ENCODE measurements around the gene FCRL1. TPM values are rescaled to one million over a fixed set of nuclear protein-coding genes. Genes with fewer than 3 reads are reported as not detected.

Gene FCRL1, protein sequence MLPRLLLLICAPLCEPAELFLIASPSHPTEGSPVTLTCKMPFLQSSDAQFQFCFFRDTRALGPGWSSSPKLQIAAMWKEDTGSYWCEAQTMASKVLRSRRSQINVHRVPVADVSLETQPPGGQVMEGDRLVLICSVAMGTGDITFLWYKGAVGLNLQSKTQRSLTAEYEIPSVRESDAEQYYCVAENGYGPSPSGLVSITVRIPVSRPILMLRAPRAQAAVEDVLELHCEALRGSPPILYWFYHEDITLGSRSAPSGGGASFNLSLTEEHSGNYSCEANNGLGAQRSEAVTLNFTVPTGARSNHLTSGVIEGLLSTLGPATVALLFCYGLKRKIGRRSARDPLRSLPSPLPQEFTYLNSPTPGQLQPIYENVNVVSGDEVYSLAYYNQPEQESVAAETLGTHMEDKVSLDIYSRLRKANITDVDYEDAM
- total RNA-seq = not detected in 2 replicates

DNA sequence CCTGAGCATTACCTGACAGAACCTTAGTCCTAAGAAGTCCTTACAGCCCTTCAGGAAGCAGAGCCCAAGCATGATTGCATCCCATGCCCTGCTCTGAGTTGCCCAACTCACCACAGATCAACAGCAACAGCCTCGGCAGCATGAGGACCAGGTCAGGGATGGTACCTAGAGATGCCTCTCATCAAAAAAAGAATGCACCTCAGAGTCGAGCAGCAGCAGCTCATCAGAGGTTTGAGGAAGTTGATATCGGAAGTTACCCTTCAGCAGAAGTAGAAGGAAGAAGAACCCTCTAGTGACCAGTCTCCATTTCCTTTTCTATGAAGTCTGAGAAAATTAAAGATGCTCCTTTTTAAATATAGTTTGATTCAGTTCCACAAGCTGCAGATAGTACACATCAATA, at the start of gene FCRL1:
FCRL1 (minus strand) TSS at position 225 of the 400 bp plus-strand sequence; CDS start at position 142, 83 bp downstream.
- DNase-seq (ENCODE audit: low read depth) = no peak

DNA sequence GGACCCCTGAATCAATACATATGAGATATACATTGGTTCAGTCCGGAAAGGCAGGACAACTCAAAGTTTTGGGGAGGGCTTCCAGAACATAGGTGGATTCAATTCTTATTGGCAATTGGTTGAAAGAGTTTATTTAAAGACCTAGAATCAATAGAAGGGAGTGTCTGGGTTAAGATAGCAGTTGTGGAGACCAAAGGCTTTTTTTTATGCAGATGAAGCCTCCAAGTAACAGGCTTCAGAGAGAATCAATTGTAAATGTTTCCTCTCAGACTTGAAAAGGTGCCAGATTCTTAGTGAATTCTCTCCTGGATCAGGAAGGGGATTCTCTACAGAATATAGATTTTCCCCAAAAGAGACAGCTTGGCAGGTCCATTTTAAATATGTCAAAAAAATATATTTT, 48.7 kb upstream of the FCRL1 start:
- no peak for DNase-seq (ENCODE audit: low read depth)

DNA sequence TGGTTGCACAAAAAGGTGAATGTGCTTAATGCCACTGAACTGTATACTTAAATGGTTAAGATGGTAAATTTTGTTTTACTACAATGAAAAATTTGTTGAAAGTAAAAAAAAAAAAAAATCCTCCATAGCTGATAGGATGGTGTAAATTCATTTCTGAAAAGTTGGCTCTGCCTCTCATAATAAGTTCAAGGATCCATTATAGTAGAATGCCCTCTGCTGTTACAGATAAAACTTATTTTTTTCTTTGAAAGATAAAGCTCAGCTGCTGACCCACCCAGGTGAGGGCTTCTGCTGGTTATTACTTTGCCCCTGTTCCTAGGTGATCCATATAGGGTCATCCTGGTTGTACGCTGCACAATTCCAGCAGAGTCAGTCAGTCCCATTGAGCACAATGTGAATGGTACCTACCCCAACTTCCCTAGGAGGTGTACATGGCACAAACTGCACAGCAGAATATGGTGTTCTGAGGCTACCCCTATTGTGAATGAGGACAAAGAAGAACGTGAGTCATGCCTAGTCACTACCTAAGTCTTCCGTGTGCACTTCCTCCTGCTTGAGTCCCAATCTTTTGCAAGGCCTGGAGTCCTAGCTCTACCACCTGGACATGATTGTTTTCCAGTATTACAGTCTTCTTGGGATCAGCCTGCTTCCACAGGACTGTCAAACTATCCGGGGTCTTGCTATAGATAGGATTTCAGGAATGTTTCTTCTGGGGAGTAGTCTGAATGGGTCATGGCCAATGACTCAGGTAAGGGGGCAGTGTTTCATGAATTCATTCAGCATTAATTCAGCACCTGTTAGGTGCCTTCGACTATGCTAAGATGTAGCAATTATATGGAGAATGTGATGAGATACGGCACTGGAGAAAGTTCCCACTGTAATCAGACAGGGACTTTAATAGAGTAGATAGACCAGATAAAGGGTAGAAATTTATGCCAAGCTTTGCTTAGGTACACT, 42.5 kb upstream of the FCRL1 start:
- DNase-seq (ENCODE audit: low read depth) = peak; percentile 47

DNA sequence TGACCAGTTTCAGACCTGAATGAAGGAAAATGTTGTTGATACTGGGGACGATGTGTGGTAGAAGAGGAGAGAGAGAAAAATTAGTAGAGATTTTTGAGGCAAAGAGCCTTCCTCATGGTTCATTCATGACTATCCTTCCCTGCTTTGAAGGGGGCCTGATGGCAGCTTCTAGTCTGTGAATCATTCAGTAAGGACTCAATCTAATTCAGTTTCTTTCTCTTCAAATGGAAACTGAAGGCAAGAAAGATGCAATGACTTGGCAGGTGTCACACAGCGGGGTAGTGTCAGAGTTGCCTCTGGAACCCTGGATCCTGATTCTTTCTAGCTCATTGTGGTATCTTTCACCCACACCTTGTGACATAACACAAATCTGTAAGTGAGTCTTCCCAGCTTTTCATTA, 36.6 kb upstream of the FCRL1 start:
- no peak for DNase-seq (ENCODE audit: low read depth)

DNA sequence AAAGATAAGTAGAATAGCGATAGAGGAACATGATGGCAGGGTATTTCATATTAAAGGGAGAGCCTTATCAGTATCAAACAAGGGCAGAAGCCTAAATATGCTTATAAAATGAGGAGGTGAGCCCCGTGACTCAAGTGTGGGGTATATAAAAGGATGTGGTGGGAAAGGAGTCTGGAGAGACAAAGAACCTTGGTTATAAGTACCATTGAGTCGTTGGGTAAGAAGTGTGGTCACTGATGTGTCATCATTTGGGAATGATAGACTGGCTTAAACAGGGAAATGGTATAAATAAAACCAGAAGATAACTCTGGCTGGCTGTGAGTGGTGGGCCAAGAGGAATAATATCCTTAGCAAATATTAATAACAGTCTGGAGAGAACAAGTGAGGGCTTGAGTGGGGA, 32.6 kb upstream of the FCRL1 start:
- peak; percentile 72 for DNase-seq (ENCODE audit: low read depth)

DNA sequence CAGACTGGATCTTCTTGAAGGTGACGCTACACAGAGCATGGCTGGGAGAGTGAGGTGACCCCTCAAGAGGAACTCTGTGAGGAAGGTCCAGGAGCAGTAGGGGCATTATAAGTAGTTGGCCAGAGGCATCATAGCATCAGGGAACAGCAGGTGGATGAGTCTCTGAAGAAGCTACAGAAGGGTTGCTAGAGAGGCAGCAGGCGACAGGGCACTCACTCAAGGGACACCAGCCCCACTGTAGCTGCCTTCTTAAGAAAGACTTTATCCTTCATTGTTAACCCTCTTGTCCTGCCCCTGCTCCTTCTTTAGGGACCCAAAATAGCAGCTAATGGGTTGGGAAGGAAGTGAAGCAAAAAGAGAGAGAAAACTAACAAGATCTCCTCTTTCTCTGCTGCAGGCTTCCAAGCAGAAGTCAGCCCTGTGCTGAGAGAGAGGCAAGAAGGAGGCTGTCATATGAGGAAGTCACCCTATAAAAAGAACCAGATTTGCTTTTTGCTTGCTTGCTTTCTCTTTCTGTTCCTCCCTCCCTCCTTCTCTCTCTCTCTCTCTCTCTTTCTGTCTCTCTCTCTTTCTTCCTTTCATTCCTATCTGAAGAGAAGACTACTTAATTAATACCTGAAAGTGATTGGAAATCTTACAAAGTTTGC, 29.4 kb upstream of the FCRL1 start:
- no peak for DNase-seq (ENCODE audit: low read depth)

DNA sequence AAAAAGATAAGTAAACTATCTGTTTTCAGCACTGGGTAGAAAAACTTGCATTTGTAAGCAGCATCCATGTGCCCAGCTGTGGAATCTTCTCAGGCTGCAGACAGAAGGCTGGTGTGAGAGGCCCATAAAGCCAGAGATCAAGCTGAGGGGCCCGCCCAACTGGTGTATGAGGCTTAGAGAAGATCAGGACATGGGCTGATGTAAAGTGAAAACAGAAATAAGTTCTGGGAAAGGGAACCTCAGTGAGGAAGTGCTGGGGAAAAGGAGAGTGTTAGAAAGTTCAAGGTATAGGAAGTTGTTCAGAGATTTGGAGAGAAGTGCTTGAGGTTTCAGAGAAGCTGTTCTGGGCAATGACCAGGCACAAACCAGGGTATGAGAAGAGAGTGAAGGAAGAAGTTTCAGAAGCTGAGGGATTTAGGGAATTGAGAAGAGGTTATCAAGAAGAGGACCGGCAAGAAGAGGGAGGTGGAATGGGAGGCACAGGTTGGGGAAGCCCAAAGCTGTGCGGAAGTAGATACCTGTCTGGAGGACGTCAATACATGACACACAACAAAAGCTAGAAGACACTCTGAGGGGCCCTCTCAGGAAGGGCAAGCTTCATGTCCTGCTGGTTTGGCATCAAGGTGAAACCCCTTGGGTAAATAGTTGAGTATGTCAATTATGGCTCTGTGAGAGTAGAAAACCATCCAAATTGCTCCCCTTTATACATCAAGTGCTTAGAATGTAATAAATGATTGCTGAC, 24.3 kb upstream of the FCRL1 start:
- DNase-seq (ENCODE audit: low read depth) = no peak

DNA sequence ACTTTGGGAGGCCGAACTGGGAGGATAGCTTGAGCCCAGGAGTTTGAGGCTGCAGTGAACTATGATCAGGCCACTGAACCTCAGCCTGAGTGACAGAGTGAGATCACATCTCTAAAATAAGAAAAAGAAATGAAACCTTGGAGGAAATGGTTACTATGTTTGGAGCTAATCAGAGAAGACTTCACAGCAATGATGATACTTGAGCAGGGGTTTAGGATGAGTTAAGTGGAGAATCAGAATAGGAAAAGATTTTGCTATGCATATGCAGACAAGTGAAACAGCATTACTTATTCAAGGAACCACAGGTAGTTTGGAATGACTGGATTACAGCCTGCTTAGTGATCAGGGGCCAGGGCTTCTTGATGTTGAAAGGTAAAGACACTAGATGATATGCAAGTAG, 23.0 kb upstream of the FCRL1 start:
- DNase-seq (ENCODE audit: low read depth) = no peak

DNA sequence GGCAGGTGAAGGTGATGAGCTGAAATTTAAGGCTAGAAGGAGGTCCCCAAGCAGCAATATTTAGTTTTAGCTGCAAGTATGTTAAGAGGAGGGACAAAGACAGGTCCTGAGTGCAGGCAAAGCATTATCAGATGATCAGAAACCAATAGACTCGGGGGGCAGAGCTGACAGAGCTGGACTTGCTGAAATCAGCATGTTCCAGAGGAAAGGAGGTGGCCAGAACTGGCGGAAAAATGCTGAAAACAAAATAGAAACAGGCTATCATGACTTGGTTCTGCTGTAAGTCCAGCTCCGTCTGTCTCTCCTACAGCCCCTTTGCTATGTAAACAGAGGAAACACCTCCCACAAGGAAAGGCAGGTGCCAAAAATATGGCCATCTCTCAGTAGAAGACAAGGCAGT, 21.8 kb upstream of the FCRL1 start, which contains the start of gene CD5L:
CD5L (minus strand) TSS at position 101 of the 400 bp plus-strand sequence. CDS start 107 bp downstream, outside the sequence.
- no peak for DNase-seq (ENCODE audit: low read depth)

DNA sequence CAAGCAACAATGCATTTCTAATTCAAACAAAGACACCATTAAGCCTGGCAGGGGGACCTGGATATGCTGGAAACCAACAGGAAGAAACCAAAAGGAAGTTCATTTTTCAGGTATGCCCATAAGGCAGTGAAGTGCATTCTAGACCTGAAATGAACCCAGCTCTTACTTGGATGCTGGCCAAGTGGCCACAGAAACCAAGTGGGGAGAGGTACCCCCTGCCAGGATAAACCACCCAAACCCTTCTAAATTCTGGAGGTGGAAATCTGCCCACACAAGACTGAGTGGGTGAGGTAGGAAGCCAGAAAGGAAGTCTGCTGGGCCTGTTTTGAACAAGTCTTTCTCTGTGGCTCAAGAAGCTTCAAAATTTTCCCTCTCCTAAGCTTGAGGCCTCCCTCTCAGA, 19.0 kb upstream of the FCRL1 start:
- peak; percentile 9 for DNase-seq (ENCODE audit: low read depth)

DNA sequence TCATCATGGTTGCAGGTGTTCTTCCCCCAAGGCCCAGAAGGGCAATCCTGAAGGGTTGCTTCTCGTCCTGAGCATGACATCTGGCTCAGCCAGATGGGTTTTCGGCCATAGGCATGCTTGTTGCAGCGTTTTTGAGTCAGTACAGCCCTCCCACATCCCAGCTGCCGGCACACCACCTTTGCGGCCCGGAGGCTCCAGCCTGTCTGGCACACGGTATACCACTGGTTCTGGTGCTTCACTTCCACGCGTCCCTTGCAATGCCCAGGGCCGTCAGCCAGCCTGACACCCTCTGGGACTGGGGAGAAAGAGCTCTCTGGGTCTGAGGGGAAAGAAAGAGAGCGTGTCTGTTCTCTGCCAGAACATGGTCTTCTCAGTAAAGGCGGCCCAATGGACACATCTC, 14.5 kb upstream of the FCRL1 start:
- DNase-seq (ENCODE audit: low read depth) = no peak

DNA sequence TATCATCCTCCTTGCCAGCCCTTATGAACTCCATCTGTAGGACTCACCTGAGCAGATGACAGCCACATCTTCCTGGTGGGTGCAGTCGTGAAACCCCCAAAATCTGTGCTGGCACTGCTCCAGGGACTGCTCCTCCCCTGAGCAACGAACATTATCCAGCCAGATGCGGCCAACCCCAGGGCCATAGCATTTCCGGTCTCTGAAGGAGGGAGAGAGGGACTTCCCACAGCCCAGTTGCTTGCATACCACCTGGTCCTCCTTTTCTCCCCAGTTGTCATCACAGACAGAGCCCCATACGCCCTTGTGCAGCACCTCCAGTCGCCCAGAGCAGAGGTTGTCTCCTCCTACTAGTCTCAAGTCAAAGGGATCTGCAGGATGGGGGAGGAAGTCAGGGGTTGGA, 13.2 kb upstream of the FCRL1 start:
- no peak for DNase-seq (ENCODE audit: low read depth)

DNA sequence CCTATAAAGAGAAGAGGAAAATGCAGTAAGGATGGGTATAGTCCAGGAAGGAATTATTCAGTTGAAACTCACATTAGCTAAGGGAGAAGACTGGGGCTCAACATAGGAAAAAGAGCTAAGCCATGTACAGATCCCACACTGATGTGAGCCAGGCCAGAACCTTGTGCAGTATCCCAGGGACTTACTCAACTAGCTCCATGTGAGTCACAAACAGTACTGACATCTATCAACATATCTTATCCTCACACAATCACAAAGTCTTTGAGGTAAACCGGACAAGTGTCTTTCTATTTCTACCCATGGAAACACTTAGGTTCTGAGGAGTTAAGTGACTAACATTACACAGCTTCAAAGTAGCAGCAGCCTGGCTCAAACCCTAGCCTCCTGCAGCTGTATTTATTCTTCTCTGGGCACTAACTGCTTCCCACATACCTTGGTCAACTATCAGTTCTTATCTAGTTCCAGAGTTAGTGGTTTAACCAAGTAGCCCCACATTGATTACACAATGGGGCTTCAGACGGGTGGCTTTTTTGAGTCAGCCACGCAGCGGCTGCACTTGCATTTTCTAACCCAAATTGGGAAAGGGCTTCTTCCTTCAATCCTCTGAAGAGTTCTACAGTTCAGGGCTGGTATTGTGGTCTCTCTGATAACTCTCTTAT, 12.2 kb upstream of the FCRL1 start:
- no peak for DNase-seq (ENCODE audit: low read depth)

DNA sequence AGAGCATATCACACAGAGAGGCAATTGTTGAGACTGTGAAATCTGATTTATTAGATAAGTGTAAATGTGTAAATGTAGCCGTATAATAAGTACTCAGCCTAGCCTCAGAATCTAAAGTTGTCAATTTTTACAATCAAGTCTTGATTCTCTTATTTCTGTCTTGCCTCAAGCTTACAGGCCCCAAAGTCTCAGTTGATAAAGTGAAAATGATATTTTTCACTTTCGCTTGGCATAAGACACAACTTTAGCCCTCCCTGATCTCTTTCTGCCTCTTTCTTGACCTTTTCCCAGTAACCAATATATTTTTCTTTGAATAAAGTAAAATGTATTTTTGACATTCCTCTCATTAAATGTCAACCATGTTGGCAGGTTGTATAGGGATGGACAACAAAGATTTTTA, 11.0 kb upstream of the FCRL1 start:
- DNase-seq (ENCODE audit: low read depth) = no peak

DNA sequence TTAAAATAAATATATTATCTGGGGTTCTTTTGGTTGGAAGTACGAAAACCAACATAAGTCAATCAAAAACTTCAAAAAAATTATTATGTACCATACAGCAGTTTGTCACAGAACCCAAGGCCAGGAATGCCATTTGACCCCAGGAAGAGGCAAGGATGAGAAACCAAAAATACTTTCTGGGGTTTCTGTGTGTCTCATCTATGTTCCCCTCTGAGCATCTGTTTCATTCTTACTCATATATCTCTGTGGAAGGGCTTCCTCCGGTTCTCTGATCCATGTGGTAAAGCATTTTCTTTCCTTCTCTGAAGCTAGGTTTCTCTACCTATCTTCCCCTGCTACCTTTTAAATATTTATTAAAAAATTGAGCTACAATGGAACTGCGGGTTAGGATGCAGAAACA, 9.8 kb upstream of the FCRL1 start:
- DNase-seq (ENCODE audit: low read depth) = no peak

DNA sequence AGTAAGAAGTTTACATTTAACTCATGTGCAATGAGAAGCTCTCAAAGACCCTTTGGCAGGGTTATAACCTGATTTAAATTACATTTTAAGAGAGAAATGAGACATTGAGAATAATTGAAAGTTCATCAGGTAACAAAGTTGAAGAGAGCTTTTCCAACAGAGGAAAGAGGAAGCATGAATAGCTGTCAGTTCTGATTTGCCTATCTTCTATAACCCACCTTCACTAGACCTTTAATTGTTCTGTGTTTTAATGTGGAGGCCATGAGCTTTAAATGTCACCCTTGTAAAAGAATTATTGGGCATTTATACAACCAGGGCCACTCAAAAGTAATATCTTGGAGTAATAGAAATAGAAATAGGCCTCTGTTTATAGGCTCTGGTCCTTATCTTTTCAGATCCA, 9.3 kb upstream of the FCRL1 start:
- DNase-seq (ENCODE audit: low read depth) = no peak

DNA sequence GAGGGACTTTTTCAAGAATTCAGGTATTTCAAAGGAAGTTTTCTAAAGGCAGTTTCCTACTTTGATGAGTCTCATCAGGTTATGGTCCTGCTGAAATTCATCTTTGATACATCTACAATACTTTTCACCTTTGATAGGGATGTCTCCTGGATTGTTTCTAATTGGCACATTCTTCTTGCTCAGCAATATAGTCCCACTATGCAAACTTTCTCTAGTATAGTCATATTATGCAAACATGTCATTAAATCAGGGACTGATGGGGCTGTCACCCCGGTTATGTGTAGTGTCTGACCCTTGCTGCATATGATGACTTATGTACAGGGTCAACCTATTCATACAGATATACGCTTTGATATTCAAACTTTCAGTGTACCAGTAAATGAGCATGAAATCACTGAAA, 379 bp upstream of the FCRL1 start:
- DNase-seq (ENCODE audit: low read depth) = no peak

DNA sequence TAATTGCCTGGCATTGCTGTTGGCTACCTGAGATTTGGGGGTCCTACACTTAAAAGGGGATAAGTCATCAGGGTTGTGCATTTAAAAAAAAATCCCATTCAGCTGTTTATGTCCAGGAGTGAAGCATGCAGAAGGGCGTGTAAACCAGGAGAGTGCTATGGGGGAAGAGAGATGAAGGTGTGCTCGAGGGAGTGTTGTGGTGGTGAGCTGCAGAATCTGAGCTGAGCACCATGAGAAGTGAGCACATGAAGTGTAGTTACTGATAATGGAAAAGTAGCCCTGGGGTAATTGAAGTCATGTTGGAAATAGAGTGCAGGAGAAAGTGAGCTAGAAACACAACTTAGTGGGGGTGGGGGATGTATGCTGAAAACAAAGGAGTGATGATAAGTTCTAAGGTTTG, 705 bp downstream of the FCRL1 start:
- no peak for DNase-seq (ENCODE audit: low read depth)

DNA sequence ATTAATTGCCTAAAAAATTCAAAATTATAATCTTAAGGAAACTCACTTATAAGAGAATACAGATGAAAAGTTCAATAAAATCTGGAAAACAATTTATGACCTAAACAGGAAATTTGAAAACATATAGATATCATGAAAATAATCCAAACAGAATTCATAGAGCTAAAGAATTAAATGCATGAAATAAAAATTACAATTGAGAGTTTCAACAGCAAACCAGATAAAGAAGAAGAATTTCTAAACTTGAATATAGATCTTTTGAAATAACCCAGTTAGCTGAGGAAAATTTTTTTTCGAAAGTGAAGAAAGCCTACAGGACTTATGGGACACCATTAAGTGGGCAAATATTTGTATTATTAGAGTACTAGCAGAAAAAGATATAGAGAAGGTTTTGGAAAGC, 6.7 kb downstream of the FCRL1 start:
- no peak for DNase-seq (ENCODE audit: low read depth)

DNA sequence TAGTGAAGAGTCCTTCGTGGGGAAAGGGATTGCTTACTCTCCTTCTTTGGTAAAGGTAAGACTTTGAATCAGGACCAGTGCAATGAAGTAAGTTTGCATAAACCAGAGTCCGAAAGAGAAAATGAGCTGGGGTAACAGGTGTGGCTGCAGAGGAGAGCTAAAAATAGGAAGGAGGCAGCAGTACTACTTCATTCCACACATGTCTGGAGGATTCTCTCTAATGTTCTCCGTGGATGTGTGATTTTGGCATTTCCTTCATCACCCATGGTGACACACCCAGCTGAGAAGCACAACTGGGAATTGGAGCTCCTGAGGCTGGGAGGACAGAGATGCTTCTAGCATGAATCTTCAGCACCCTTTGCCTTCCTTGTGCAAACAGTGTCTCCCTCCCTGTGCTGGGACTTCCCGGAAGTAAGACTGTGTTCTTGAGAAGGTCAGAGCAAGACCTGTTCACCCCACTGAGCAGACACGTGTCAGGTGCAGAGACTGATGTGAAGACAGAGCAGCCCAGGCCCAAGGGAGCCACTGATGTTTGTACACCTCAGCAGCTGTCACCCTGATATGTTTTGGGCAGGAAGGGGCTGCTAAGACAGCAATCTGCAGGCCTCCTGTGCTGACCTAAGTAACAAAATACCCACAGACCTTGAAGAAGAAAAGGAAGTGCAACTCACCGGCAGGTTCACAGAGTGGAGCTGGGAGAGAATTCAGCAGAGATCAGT, 13.3 kb downstream of the FCRL1 start:
- DNase-seq (ENCODE audit: low read depth) = no peak
